NCI-H69 (cell line): ENCODE data around the gene RNF43.

Experiments used
- DNase-seq: peaks from one replicate; lab custom pipeline; 2025; lab: John Stamatoyannopoulos, UW

RNF43 gene

DNA sequence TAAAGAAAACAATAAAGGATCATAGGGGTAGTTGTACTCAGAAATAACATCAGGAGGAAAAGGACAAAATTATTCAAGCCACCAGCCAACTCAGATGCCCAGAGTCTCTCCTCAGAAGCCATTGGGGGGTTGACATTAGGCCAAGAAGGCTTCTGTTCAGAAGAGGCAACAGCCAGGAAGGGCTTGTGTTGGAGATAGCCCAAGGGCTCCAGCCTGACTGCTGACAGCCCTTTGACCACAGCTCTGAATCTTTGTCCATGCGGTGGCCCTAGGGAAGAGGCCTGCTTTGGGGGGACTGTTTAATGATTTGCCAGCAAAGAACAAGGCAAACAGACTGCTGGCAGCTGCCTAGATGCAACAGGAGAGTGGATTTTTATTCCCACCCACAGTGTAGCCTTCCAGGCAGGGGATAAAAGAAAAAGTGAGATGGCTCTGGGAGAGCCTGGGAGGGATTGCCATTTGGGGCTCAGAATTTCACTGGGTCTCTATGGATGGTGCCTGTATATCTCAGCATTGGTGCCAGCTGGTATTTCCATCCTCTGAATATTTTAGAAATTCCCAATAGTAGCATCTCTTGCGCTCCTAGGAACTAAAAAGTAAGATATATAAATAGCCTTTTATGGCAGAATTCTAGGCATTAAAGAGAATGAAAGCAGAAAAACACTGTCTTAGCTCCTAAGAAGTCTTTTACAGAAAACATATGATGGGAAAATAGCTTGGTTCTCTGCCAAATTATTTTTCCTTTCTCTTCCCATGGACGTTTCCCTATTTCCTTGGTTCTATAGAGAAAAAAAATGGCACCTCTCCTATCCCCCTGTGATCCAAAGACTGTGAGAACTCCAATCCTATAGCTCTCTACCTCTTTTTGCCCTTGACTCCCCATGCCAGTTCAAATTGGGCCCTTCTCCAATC is 36.0 kb downstream of the RNF43 start:
- no peak for DNase-seq

GRCh38 chr17:58380207-58381123 is 36.9 kb downstream of the RNF43 start:
- no peak for DNase-seq

GRCh38 chr17:58379511-58379824 is 37.9 kb downstream of the RNF43 start:
- no peak for DNase-seq

DNA sequence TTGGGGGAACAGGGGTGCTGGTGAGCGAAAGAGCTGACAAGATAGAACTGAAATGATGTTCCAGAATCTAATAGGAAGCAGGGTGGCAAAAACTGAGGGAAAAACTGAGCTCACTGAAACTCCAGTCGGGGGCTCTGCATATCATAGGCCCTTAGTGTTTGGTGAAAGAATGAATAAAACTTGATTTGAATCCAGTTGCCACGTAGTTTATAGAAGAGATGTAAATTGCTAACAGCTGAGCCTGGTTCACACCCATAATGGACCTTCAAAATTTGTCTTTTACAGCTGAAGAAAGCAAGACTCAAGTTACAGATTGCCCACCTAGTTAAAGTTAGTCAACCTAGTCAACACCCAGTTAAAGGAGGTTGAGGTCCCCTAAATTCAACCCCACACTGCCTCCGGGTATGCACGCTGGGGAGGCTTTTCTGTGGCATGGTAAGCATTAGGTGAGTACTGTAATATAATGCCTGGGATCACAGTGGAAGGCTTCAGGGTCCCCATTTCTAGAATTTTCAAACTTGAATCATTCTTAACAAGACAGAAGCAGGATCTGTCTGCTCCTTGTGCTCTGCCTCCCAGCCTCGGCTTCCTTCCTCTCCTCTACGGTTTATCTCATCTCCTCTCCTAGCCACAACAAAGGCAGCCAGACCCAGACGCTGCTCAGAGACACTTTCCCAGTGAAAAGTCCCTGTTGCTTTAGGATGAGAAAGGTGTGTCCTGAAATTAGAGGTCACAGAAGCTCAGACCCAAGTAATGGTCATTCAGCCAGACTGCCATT is 38.4 kb downstream of the RNF43 start:
- DNase-seq: no peak

DNA sequence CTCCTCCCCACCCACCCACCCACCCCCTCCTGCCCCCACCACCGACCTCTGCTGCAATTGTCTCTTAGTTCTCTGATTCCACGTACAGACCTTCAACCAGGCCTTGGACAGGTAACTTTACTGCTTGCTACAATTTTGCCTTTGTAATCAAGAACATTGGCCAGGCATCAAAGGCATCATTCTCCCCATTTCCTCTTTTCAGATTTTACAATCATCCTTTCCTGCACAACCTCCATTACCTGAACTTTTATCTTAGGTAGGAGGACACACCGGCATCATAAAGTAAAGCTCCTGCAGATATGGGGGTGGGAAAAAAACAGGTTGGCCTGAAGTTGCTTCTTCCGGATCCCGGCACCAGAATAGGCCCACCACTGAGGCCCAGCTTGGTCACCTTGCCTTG is 39.7 kb downstream of the RNF43 start:
- DNase-seq: no peak

- DNase-seq: no peak
Measured at GRCh38 chr17:58377093-58377601, 40.2 kb downstream of the RNF43 start.

DNA sequence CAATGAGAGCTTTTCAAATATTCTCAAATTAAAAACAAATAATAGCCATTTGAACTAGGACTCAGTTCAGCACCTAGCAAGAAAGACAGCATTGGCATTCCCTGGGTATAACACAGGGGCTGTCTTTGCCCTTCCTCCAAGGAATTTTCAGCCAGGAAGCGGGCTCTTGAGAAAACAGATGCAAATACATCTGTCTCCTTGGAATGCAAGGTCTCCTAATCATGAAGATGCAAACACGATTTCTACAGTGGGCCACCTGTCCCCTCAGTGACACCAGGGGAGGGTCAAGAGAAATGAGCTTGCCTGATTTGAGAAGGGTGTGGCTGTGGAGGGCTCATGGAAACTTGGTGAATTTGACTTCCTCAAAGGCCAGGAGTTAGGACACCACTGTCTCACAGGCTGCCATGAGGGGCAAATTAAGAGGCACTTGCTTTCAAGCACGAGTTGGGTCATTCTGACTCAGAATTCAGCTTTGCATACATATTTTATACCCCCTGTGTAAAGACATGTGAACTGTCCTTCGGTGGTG is 40.8 kb downstream of the RNF43 start:
- DNase-seq: no peak

DNA sequence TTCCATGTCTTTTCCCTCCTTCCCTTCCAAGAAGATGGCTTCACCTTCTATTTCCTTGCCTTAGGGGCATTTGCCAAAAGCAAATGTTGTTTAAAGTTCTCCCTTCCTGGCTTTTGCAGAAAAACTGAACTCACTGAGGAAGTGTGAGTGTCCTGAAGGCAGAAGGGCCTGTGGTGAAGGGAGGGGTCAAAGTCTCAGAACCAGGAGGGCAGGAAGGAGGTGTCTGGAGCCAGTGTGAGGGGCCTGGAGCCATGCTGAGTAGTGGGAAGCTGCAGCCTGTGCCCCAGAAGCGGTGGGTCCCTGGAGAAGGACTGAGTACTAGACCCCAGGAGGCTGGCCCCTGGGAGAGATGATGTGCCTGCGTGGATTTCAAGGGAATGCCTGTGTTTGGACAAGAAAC is 41.5 kb downstream of the RNF43 start:
- DNase-seq: no peak

GRCh38 chr17:58375256-58375655 is 42.1 kb downstream of the RNF43 start:
- DNase-seq: no peak

DNA sequence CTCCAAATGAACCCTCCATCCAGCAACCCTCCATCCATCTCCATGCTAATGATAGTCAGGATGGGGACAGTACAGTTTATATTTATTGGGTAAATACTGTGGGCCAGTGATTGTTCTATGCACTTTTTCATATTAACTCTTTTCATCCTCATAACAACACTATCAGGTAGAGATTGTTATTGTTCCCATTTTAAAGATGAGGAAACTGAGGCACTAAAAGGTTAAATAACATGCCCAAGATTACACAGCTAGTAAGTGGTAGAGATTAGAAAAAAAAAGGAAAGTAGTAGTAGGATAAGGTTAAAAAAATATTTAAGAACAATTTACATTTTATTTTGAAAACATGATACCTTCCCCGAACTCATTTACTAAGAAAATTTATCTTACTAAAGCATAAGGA is 43.4 kb downstream of the RNF43 start:
- no peak for DNase-seq

- no peak for DNase-seq
Measured at GRCh38 chr17:58373003-58373402, 44.3 kb downstream of the RNF43 start.

- DNase-seq: no peak
Measured at GRCh38 chr17:58371300-58371950, 45.9 kb downstream of the RNF43 start.

DNA sequence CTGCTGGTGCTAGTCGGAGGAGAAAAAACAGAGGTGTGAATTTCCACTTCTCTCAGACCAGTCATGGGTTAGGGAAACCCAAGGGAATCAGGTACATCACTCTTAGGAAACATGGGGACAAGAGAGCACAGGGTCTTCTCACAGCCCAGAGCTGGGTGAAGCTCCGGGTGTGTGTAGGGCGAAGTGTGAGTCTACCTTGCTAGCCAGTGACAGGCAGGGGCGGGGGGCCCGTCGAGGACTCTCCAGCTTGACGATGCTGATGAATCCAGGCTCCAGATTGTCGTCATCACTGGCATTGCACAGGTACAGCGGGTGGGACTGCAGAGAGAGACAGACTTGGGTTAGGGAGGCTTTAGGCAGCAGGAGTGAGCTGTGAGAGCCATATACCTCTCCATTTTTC is 46.6 kb downstream of the RNF43 start:
- DNase-seq: no peak

GRCh38 chr17:58370309-58370708 is 47.0 kb downstream of the RNF43 start:
- DNase-seq: no peak

- DNase-seq: no peak
Measured at GRCh38 chr17:58369214-58370031, 47.9 kb downstream of the RNF43 start.

- DNase-seq: no peak
Measured at GRCh38 chr17:58368860-58369213, 48.5 kb downstream of the RNF43 start.
